HPDE6-E6E7 (cell line): ENCODE measurements around the gene NRN1L.
"Not testable (repeated sequence)": the region's sequence is repeated elsewhere in the genome, so short reads cannot be mapped to it uniquely, and the experiment has no call there.

Source experiments
- DNase-seq: peaks from one replicate; pipeline ENCODE4 v3.0.0; 2011; ENCODE audit warnings: missing footprints; ENCODE audit errors: extremely low spot score

Gene NRN1L

DNA sequence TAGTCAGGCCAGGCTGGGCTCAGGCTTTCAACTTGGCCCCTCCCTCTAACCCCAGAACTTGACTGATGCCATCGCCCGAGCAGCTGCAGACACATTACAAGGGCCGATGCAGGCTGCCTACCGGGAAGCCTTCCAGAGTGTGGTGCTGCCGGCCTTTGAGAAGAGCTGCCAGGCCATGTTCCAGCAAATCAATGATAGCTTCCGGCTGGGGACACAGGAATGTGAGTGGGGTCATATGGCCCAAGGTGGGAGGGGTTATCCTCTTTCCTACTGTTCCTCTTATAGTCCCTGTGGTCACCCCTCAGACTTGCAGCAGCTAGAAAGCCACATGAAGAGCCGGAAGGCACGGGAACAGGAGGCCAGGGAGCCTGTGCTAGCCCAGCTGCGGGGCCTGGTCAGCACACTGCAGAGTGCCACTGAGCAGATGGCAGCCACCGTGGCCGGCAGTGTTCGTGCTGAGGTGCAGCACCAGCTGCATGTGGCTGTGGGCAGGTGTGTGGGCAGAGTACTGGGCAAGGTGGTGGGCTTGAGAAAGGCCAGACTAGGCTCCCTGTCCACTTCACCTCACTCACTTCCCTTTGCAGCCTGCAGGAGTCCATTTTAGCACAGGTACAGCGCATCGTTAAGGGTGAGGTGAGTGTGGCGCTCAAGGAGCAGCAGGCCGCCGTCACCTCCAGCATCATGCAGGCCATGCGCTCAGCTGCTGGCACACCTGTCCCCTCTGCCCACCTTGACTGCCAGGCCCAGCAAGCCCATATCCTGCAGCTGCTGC lies 2.1 kb upstream of the NRN1L start:
- DNase-seq, result no peak

DNA sequence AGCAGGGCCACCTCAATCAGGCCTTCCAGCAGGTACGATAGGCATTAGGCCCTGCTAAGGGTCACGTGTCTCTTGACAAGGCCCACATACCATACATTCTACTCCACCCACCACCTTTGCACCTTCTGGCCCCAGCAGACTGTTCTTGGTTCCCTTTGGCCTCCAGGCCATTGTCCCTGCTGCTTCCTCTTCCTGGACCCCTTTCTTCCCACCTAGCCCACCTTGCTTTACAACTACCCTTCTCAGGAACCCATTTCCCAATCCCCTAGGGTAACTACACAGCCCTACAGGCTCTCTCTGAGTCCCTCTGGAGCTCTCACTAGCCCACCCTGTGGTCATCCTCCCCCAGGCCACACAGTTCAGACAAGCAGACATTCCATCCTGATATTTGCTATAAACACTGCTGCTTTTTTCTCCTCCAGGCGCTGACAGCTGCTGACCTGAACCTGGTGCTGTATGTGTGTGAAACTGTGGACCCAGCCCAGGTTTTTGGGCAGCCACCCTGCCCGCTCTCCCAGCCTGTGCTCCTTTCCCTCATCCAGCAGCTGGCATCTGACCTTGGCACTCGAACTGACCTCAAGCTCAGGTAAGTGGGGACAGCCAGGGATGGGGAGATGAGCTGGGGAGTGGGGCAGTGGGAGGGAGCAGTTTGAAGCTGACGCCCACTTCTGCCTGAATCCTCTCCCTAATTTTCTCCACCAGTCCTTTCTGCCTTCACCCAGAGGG lies 1.4 kb upstream of the NRN1L start:
- DNase-seq, result no peak

DNA sequence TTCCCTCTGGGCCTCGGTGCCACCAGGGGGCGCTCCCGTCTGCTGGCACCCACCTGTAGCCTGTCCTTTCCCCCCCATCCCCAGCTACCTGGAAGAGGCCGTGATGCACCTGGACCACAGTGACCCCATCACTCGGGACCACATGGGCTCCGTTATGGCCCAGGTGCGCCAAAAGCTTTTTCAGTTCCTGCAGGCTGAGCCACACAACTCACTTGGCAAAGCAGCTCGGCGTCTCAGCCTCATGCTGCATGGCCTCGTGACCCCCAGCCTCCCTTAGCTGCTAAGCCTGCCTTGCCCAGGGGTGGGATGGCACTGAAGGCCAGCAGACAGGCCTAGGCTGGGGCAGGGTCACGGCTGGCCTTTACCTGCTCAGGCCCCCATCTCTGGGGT lies 818 bp upstream of the NRN1L start:
- peak; percentile 86 for DNase-seq

DNA sequence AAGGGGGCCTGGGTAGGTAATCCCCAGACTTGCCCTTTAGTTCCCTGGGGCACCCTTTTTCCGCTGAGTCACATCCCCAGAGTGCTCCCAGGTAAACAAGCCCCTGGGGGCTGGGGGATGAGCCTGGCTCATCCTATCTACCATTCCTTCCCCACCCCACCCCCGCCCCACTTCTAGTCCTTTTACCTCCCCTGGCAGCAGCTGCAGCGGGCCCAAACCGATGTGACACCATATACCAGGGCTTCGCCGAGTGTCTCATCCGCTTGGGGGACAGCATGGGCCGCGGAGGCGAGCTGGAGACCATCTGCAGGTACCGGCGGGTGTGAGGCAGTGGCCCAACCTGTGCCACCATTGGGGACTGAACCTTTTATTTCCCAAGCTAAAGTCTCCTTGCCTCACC lies 860 bp downstream of the NRN1L start:
- no peak for DNase-seq

DNA sequence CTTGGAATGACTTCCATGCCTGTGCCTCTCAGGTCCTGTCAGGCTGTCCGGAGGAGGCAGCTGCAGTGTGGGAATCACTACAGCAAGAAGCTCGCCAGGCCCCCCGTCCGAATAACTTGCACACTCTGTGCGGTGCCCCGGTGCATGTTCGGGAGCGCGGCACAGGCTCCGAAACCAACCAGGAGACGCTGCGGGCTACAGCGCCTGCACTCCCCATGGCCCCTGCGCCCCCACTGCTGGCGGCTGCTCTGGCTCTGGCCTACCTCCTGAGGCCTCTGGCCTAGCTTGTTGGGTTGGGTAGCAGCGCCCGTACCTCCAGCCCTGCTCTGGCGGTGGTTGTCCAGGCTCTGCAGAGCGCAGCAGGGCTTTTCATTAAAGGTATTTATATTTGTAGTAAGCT lies 1.3 kb downstream of the NRN1L start:
- DNase-seq, result no peak

DNA sequence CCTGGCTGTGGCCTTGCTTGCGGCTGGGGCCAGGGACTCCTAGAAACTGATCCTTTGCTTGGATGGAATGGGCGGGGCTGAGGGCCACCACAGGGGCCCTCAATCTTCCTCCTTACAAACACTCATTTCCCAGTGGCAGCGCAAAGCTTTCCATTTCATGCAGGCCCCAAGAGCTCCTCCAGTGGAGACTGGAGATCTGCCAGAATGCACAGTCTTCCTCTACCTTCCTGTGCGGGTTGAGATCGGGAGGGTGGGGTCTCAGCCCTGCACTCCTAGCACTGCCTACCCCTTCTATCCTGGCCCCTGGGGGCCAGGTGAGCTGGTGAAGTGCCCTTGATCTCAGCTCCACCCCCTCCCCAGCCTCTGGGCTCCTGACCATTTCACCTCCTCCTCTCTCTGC lies 1.7 kb downstream of the NRN1L start:
- no peak for DNase-seq

DNA sequence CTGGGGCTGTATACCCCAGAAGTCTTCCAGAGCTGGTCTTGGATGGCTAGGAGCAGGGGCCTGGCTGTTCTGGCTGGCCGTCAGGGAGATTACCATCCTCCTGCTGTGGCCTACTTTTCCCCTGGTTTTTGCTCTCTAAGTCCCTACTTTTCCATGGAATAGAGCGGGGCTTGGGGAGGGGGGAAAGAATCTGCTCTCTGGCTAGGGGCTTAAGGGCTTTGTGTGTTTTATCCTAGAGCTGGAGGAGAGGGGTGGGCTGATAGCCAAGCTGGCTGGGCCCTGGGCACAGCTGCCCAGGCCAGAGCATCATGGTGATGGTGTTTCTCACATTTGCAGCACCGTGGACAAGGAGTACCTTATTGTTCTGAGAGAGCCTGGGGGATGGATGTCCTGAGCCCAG lies 3.6 kb downstream of the NRN1L start:
- no peak for DNase-seq

DNA sequence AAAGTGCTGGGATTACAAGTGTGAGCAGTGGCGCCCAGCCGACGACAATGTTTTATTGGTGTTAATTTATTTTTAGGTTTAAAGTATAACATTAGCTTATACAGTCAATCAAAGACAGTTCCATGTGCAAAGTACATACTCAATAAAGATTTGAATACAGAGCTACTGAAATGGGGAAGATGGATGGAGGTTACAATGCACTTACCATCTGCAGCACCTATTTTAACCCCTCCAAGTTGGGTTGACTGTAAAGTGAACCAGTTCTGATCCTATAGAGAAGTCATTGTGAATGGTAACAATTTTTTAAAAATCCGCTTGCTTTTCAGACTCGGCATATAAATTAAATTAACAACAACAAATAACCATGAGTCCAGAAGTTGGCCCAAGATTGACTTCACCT lies 7.7 kb downstream of the NRN1L start:
- no peak for DNase-seq

DNA sequence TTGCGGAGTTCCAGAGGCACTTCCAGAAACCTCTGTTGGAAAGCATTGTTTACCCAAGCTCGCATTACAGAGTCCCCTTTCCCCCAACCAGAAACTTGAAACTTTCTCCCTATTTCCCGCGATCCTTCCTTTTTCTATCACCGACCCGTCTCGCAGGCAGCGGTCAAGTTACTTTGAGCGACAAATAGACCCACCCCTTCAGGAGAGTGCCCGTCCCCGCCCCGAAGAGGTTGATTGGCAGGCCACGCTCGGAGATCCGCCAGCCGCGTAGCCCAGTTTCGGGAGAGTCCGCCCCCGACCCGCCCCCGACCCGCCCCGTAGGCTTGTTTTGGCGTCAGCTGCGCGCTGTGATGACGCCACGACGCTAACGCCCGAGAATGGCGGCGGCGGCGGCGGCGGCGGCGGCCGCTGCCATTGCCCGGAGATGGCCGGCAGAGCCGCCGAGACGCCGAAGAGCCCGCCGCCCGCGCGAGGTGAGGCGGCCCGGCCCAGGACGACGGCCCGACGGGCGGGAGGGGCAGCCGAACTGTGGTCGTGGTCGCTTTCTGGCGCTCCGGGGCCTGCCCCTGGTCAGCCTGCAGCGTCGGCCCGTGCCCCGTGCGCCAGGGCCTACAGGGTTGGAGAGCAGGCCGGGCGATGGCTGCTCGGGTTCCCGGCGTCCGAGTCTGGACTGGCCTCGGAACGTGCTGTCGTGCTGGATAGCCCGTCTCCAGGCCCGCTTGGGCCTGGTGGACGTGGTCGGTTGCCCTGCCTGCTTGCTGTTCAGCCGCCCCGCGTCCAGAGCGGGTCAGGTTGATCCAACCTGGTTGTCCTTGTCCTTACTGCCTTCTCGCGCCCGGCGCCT lies 8.4 kb downstream of the NRN1L start, which contains the start of gene PSKH1:
Gene PSKH1 (plus strand): TSS at position 356 of the 844 bp plus-strand sequence. CDS start 15,496 bp downstream, outside the sequence.
- DNase-seq, result peak; percentile 100

DNA sequence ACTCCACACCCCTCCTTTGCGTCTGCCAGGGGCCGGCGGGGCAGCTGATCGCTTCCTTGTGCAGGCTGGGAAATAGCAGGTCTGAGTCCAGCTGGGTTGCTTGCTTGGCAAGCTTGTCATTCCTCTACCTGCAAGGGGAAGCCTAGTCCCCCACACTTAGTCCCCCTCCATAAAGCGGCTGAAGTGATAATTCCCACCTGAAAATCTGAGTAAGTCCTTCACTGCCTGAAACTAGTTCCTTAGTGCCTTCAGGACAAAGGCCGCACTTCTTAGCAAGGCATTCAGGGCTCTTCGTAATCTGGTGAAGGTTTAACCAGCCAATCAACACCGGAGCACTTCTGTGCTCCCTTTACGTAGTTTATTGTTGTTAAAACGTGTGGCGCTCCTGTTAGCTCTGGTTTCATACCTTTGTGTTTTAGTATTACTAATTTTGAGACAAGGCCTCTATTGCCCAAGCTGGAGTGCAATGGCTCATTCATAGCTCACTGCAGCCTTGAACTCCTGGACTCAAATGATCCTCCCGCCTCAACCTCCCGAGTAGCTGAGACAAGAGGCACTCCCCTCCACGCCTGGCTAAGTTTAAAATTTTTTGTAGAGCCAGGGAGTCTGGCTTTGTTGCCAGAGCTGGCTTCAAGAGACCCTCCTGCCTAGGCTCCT lies 9.2 kb downstream of the NRN1L start:
- DNase-seq, result no peak

DNA sequence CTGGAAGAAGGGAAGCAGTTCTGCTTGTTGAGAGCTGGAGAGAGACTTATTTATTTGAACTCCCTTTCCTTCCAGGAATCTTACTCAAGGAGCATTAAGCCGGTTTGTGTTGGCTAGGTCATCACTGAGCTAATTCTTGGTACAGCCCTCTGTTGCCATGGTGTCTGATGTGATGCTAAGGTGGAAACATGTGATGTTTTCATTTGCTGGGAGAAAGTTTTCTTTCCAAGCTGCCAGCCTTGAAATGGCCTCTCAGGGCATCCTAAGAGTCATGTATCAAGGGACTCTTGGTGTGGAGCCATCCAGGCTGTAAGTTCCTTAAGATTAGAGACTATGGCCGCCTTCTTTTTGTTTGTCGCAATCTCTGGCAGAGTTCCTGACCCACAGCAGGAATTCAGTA lies 12.5 kb downstream of the NRN1L start:
- DNase-seq, result no peak

DNA sequence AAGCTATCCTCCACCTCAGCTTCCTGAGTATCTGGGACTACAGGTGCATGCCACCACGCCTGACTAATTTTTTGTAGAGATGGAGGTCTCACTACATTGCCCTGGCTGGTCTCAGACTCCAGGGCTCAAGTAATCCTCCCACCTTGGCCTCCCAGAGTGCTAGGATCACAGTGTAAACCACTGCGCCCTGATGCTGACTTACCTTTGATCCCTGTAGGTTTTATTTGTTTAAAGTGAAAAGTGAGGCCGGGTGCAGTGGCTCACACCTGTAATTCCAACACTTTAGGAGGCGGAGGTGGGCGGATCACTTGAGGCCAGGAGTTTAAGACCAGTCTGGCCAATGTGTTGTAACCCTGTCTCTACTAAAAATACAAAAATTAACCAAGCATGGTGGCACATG lies 17.0 kb downstream of the NRN1L start:
- no peak for DNase-seq

DNA sequence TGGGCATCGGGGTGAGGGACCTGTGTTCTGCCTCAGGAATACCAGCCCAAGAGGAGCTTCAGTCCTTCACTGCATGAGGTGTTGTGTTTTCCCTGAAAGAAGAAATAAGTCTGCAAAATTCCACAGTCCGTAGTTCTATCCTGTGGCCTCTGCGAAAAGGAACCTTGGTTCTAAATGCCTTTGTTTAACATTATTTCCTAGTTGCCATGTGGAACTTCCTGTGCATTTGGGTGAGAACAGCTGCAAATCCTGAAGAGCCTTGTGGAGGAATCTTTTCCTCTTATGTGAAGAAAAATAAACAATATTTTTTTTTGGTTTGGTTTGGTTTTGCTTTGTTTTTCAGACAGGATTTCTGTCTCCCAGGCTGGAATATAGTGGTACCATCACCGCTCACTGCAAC lies 18.1 kb downstream of the NRN1L start:
- DNase-seq, result no peak

DNA sequence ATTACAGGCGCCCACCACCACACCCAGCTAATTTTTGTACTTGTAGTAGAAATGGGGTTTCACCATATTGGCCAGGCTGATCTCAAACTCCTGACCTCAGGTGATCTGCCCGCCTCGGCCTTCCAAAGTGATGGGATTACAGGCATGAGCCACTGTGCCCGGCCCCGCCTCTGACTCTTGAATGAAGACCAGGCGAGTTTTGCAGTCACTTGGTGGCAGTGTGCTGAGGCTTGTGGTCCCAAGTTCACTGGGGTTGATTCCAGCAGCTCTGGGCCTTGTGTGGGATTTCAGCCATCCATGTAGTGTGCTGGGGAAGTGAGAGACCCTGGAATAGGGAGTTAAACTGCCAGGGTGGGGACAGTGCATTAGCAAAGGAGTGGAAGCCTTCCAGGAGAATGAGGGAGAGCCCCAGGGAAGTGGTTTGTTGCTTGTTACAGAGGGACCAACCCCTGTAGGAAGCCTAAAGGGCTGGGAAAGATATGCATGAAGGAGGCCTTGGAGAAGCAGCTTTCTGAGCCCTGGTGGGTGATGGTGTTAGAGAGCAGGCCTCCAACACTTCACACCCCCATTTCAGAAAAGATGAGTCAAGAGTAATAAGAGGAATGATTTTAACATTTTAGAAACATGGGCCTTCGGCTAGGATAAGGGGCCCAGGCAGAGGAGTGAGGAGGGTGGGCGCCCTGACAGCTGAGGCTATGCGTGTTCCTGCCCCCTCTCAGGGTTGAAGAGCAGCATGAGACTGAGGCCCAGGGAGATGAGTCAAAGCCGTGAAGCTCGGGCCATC lies 22.9 kb downstream of the NRN1L start:
- no peak for DNase-seq

DNA sequence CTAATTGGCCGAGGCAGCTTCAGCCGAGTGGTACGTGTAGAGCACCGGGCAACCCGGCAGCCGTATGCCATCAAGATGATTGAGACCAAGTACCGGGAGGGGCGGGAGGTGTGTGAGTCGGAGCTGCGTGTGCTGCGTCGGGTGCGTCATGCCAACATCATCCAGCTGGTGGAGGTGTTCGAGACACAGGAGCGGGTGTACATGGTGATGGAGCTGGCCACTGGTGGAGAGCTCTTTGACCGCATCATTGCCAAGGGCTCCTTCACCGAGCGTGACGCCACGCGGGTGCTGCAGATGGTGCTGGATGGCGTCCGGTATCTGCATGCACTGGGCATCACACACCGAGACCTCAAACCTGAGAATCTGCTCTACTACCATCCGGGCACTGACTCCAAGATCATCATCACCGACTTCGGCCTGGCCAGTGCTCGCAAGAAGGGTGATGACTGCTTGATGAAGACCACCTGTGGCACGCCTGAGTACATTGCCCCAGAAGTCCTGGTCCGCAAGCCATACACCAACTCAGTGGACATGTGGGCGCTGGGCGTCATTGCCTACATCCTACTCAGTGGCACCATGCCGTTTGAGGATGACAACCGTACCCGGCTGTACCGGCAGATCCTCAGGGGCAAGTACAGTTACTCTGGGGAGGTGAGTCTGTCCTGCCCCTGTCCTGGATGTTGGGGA lies 24.5 kb downstream of the NRN1L start:
- DNase-seq, result no peak

DNA sequence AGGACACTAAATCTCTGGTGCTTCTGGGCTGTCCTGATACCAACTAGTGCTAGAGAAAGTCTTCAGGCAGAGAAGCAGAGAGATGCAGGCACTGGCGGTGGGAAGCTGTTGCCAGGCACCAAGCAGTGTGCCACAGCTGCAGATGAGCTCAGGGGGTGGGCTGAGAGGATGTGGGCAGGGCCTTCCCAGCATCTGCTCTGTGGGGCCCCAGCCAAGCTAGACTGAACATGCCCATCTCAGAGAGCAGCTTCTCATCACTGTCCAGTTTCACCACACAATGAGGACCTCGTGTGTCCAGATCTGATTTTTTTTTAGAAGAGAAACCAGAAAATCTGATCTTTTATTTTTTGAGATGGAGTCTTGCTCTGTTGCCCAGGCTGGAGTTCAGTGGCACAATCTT lies 25.5 kb downstream of the NRN1L start:
- DNase-seq, result peak; percentile 58

DNA sequence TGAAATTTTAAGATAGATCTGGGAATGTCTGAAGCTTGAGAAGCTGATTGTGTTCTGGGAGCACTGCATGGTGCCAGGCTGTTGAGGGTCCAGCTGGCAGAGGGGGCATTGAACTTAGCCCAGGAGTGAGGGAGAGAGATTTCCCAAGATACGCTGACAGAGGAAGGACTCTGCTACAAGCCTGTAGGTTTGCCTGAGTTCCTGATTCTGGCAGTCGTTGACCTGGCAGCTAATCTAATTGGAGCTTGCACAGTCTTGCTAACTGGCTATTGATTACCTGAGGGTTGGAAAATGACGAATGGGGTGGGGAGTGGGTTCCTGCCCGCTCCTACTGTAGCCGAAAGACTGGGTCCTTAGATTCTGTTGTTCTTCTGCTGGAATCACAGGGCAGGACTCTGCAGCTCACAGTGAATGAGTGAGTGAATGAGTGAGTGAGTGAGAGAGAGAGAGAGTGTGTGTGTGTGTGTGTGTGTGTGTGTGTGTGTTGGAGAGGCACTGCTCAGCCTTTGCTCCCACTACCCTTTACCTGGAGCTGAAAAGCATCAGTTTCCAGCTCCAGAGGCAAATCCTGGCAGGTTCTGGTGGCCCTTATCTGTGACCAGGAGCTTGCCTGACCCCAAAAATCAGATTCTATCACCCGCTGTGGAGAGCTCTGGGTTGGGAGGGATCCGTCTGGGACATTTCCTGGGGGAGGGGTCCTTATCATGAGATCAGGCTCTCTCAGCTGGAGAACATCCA lies 30.2 kb downstream of the NRN1L start:
- DNase-seq, result no peak

DNA sequence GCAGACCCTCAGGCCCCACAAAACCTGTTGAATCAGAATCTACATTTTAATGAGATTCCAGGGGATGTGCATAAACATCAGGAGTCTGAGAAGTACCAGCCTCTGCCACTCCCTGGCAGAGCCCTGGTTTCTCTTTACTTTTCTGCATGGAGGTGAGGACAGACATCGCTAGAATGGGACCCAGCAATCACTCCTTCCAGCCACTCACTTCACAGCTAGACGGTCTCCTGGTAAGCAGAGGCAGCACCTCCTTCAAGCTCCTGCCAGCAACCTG lies 30.7 kb downstream of the NRN1L start:
- not testable (repeated sequence) for DNase-seq

DNA sequence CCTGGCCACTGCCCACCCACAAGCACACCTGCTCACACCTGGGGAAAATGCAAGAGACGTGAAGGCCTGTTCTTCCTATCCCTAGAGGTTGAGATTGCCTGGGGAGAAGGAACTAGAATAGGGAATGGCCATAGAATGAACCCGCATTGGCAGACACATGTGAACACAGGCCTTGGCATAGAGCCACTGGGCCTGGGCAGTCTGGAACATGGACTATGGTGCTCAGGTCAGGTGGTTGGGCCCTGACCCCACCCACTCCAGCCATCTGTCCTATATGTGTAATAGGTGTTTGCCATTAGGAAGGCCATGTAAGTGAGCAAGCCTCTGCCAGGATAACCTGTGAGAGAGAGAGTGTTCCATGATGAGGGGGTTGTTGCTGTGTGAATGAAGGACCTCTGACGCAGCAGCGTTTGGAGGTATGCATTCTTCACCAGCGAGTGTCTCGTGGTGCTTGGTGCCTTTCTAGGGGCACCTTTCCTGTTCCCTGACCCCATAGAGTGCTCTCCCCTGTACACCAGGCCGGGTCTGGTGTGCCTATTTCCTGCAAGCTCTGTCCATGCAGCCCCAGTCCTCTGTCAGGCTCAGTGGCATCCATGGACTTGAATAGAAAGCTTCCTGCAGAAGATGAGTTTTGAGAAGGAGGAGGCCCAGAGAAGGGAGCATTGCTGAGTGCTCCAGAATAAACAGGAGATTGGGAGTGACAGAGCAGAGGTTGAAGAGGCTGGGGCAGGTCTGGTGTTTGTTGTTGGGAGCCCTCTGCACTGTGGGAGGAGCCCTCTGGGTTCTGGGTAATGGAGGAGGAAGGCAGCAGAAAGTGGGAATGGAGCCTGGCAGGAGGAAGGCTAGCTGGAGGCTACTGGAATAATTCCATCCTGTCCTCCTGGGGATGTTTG lies 31.4 kb downstream of the NRN1L start:
- DNase-seq, result no peak
